ENCODE results near the gene PIM3. TPM values are rescaled to one million over a fixed set of nuclear protein-coding genes. Genes with fewer than 3 reads are reported as not detected.
A peak's percentile ranks its signal among the peaks of the same experiment; 100 is the strongest.

Gene PIM3
- total RNA-seq, 1 experiment from 2014 or later = 15.4 TPM

- Histone ChIP-seq H3K36me3 (ENCODE audit: insufficient read depth, low read length) (peaks cover 15% of the 10 kb centered on the region), H4K20me1 (ENCODE audit: insufficient read depth, low read depth, low read length) (peaks cover 61% of the 10 kb centered on the region), H2AFZ (ENCODE audit: low read length) (no peak overlapping the region), H3K4me3 (ENCODE audit: low read length) (no peak overlapping the region), H3K79me2 (ENCODE audit: low read length) (peaks cover 7% of the 10 kb centered on the region), H3K9me2 (replicated peaks; ENCODE audit: insufficient read depth, low read length) (no peaks in the 10 kb centered on the region), H3K27me3 (ENCODE audit: low read length) (no peaks in the 10 kb centered on the region), H3K4me1 (ENCODE audit: low read length) (peaks cover 37% of the 10 kb centered on the region), H3K9ac (ENCODE audit: low read length) (no peak overlapping the region), H3K4me2 (ENCODE audit: low read depth, low read length, poor library complexity, severe bottlenecking) (no peak overlapping the region), H3K27ac (ENCODE audit: low read length) (no peak overlapping the region), H3K9me3 (ENCODE audit: low read length) (no peaks in the 10 kb centered on the region)
- DNase-seq = no peak
Observed at GRCh38 chr22:49963647-49964026, 3.1 kb downstream of the PIM3 start.

GRCh38 chr22:49964136-49965090 is 3.8 kb downstream of the PIM3 start:
- peaks cover 61% of the 10 kb centered on the region for H4K20me1 ChIP-seq (ENCODE audit: insufficient read depth, low read depth, low read length)
- H3K4me3 ChIP-seq (ENCODE audit: low read length) = no peak overlapping the region
- H3K27ac ChIP-seq (ENCODE audit: low read length) = no peak overlapping the region
- no peaks in the 10 kb centered on the region for H3K9me2 ChIP-seq (replicated peaks; ENCODE audit: insufficient read depth, low read length)
- no peak for DNase-seq
- no peak overlapping the region for H3K9ac ChIP-seq (ENCODE audit: low read length)
- H3K4me1 ChIP-seq (ENCODE audit: low read length) = peaks cover 33% of the 10 kb centered on the region
- no peak overlapping the region for H3K4me2 ChIP-seq (ENCODE audit: low read depth, low read length, poor library complexity, severe bottlenecking)
- H3K79me2 ChIP-seq (ENCODE audit: low read length) = peaks cover 7% of the 10 kb centered on the region
- peaks cover 15% of the 10 kb centered on the region for H3K36me3 ChIP-seq (ENCODE audit: insufficient read depth, low read length)
- H3K27me3 ChIP-seq (ENCODE audit: low read length) = no peaks in the 10 kb centered on the region
- H2AFZ ChIP-seq (ENCODE audit: low read length) = no peak overlapping the region
- no peaks in the 10 kb centered on the region for H3K9me3 ChIP-seq (ENCODE audit: low read length)

- no peak for DNase-seq
- Histone ChIP-seq H3K4me1 (ENCODE audit: low read length) (peaks cover 27% of the 10 kb centered on the region), H4K20me1 (ENCODE audit: insufficient read depth, low read depth, low read length) (peaks cover 61% of the 10 kb centered on the region), H3K4me3 (ENCODE audit: low read length) (no peak overlapping the region), H3K9me2 (replicated peaks; ENCODE audit: insufficient read depth, low read length) (no peaks in the 10 kb centered on the region), H2AFZ (ENCODE audit: low read length) (no peak overlapping the region), H3K79me2 (ENCODE audit: low read length) (peaks cover 7% of the 10 kb centered on the region), H3K9me3 (ENCODE audit: low read length) (no peaks in the 10 kb centered on the region), H3K27me3 (ENCODE audit: low read length) (no peaks in the 10 kb centered on the region), H3K36me3 (ENCODE audit: insufficient read depth, low read length) (peaks cover 15% of the 10 kb centered on the region), H3K27ac (ENCODE audit: low read length) (no peak overlapping the region), H3K4me2 (ENCODE audit: low read depth, low read length, poor library complexity, severe bottlenecking) (no peak overlapping the region), H3K9ac (ENCODE audit: low read length) (no peak overlapping the region)
Observed at GRCh38 chr22:49965091-49966040, 4.8 kb downstream of the PIM3 start.

- peaks cover 61% of the 10 kb centered on the region for H4K20me1 ChIP-seq (ENCODE audit: insufficient read depth, low read depth, low read length)
- H3K4me1 ChIP-seq (ENCODE audit: low read length) = peaks cover 36% of the 10 kb centered on the region
- no peak overlapping the region for H3K4me3 ChIP-seq (ENCODE audit: low read length)
Observed at GRCh38 chr22:49966041-49966773, 5.6 kb downstream of the PIM3 start.

GRCh38 chr22:49966774-49967705 is 6.5 kb downstream of the PIM3 start:
- Histone ChIP-seq H3K9ac (ENCODE audit: low read length) (no peak overlapping the region), H3K4me1 (ENCODE audit: low read length) (peaks cover 36% of the 10 kb centered on the region), H3K79me2 (ENCODE audit: low read length) (no peaks in the 10 kb centered on the region), H3K27me3 (ENCODE audit: low read length) (no peaks in the 10 kb centered on the region), H3K27ac (ENCODE audit: low read length) (no peak overlapping the region), H3K9me3 (ENCODE audit: low read length) (no peaks in the 10 kb centered on the region), H3K4me2 (ENCODE audit: low read depth, low read length, poor library complexity, severe bottlenecking) (no peak overlapping the region), H2AFZ (ENCODE audit: low read length) (no peak overlapping the region), H3K4me3 (ENCODE audit: low read length) (no peak overlapping the region), H4K20me1 (ENCODE audit: insufficient read depth, low read depth, low read length) (peaks cover 54% of the 10 kb centered on the region), H3K9me2 (replicated peaks; ENCODE audit: insufficient read depth, low read length) (no peaks in the 10 kb centered on the region), H3K36me3 (ENCODE audit: insufficient read depth, low read length) (peaks cover 15% of the 10 kb centered on the region)
- peak; percentile 62 for DNase-seq

More at GRCh38 chr22:49966041-49966773, 5.6 kb downstream of the PIM3 start:
- peaks cover 15% of the 10 kb centered on the region for H3K36me3 ChIP-seq (ENCODE audit: insufficient read depth, low read length)
- H3K9me2 ChIP-seq (replicated peaks; ENCODE audit: insufficient read depth, low read length) = no peaks in the 10 kb centered on the region
- H3K9ac ChIP-seq (ENCODE audit: low read length) = no peak overlapping the region
- H3K27me3 ChIP-seq (ENCODE audit: low read length) = no peaks in the 10 kb centered on the region
- H3K27ac ChIP-seq (ENCODE audit: low read length) = no peak overlapping the region
- peaks cover 7% of the 10 kb centered on the region for H3K79me2 ChIP-seq (ENCODE audit: low read length)
- H3K9me3 ChIP-seq (ENCODE audit: low read length) = no peaks in the 10 kb centered on the region
- no peak overlapping the region for H2AFZ ChIP-seq (ENCODE audit: low read length)
- H3K4me2 ChIP-seq (ENCODE audit: low read depth, low read length, poor library complexity, severe bottlenecking) = no peak overlapping the region
- no peak for DNase-seq

GRCh38 chr22:49967706-49968208 is 7.2 kb downstream of the PIM3 start:
- H3K4me2 ChIP-seq (ENCODE audit: low read depth, low read length, poor library complexity, severe bottlenecking) = no peak overlapping the region
- peaks cover 49% of the 10 kb centered on the region for H4K20me1 ChIP-seq (ENCODE audit: insufficient read depth, low read depth, low read length)
- no peak overlapping the region for H3K27ac ChIP-seq (ENCODE audit: low read length)

GRCh38 chr22:49968313-49968830 is 7.8 kb downstream of the PIM3 start:
- Histone ChIP-seq H2AFZ (ENCODE audit: low read length) (no peak overlapping the region), H4K20me1 (ENCODE audit: insufficient read depth, low read depth, low read length) (peaks cover 43% of the 10 kb centered on the region; the same call in 1 of the 2 replicates), H3K79me2 (ENCODE audit: low read length) (no peaks in the 10 kb centered on the region), H3K36me3 (ENCODE audit: insufficient read depth, low read length) (peaks cover 5% of the 10 kb centered on the region; the same call in 1 of the 2 replicates), H3K4me3 (ENCODE audit: low read length) (no peak overlapping the region), H3K9me3 (ENCODE audit: low read length) (no peaks in the 10 kb centered on the region), H3K9ac (ENCODE audit: low read length) (no peak overlapping the region), H3K4me1 (ENCODE audit: low read length) (peaks cover 30% of the 10 kb centered on the region), H3K27me3 (ENCODE audit: low read length) (no peaks in the 10 kb centered on the region), H3K9me2 (replicated peaks; ENCODE audit: insufficient read depth, low read length) (no peaks in the 10 kb centered on the region), H3K27ac (ENCODE audit: low read length) (no peak overlapping the region), H3K4me2 (ENCODE audit: low read depth, low read length, poor library complexity, severe bottlenecking) (no peak overlapping the region)
- no peak for DNase-seq

More at GRCh38 chr22:49967706-49968208, 7.2 kb downstream of the PIM3 start:
- no peak for DNase-seq
- no peaks in the 10 kb centered on the region for H3K79me2 ChIP-seq (ENCODE audit: low read length)
- peaks cover 11% of the 10 kb centered on the region for H3K36me3 ChIP-seq (ENCODE audit: insufficient read depth, low read length)
- H3K4me1 ChIP-seq (ENCODE audit: low read length) = peaks cover 31% of the 10 kb centered on the region
- no peaks in the 10 kb centered on the region for H3K9me2 ChIP-seq (replicated peaks; ENCODE audit: insufficient read depth, low read length)
- no peak overlapping the region for H2AFZ ChIP-seq (ENCODE audit: low read length)
- no peak overlapping the region for H3K9ac ChIP-seq (ENCODE audit: low read length)
- H3K27me3 ChIP-seq (ENCODE audit: low read length) = no peaks in the 10 kb centered on the region
- H3K4me3 ChIP-seq (ENCODE audit: low read length) = no peak overlapping the region
- H3K9me3 ChIP-seq (ENCODE audit: low read length) = no peaks in the 10 kb centered on the region

Data from Karpas-422 (cell line).